ENCODE data around the gene ZNF154.

GRCh38 chr19:57675881-57676280 lies 33.1 kb downstream of the ZNF154 start:
- no peak for TF ChIP-seq YY1 (IDR thresholded peaks at IDR 0.05; ENCODE audit: insufficient read depth, insufficient read length)
- TF ChIP-seq ZNF274 (IDR thresholded peaks at IDR 0.05; ENCODE audit: low read depth, low read length): no peak
- no peak for TF ChIP-seq SUZ12 (IDR thresholded peaks at IDR 0.05; ENCODE audit: extremely low read depth, insufficient read depth, insufficient read length)

Measured in NT2/D1 (cell line).